Ovary (tissue), 3 donors: ENCODE results near the gene TM4SF1.

Experiments
- CTCF ChIP-seq, 3 donors: fragments of 450-650 bp in 2 of 3; fragments of 200-600 bp in 1 of 3; IDR thresholded peaks; one replicate each; pipeline versions ENCODE4 v1.5.1 to v1.8.0; 2016 to 2022; ENCODE audit warnings: antibody characterized with exemption in 3 of 3, mild to moderate bottlenecking in 1 of 3
- POLR2A ChIP-seq: fragments of 450-650 bp; IDR thresholded peaks from one replicate; pipeline ENCODE4 v1.6.1; 2017; ENCODE audit warnings: antibody characterized with exemption, mild to moderate bottlenecking, moderate library complexity
- donor health status: DM: no; HTN: no; CAD: no.

GRCh38 chr3:149324332-149324731 is 53.1 kb downstream of the TM4SF1 start:
- TF ChIP-seq CTCF (IDR thresholded peaks at IDR 0.05) (no peak), POLR2A (no peak)
